NCI-H2029 treated with DMSO at 0.1 percent for 48 hours (cell line): ENCODE data around the gene FCRLB.
"Not testable (repeated sequence)": the region's sequence is repeated elsewhere in the genome, so short reads cannot be mapped to it uniquely, and the experiment has no call there.

ENCODE experiments used
- DNase-seq: peaks from one replicate; lab custom pipeline; 2025; lab: John Stamatoyannopoulos, UW

The FCRLB gene

GRCh38 chr1:161720956-161721737 is at the start of gene FCRLB:
TSS of gene FCRLB (plus strand) at chr1:161721544. CDS start at chr1:161722673, 1,129 bp downstream.
- no peak for DNase-seq

- not testable (repeated sequence) for DNase-seq
These were observed 47.9 kb upstream of the FCRLB start for GRCh38 chr1:161673437-161673836.

GRCh38 chr1:161674447-161674846 is 46.9 kb upstream of the FCRLB start:
- DNase-seq: not testable (repeated sequence)

- DNase-seq: not testable (repeated sequence)
These were observed 46.4 kb upstream of the FCRLB start for GRCh38 chr1:161674908-161675307.

- DNase-seq: no peak
These were observed 44.9 kb upstream of the FCRLB start for GRCh38 chr1:161676441-161676840.

- no peak for DNase-seq
These were observed 44.2 kb upstream of the FCRLB start for GRCh38 chr1:161676958-161677689.

- no peak for DNase-seq
These were observed 42.8 kb upstream of the FCRLB start for GRCh38 chr1:161678500-161678899.

GRCh38 chr1:161681879-161682278 is 39.5 kb upstream of the FCRLB start:
- DNase-seq: no peak

GRCh38 chr1:161688946-161689345 is 32.4 kb upstream of the FCRLB start:
- DNase-seq: no peak

GRCh38 chr1:161691846-161692245 is 29.5 kb upstream of the FCRLB start:
- no peak for DNase-seq

GRCh38 chr1:161693020-161693712 is 28.2 kb upstream of the FCRLB start:
- not testable (repeated sequence) for DNase-seq

GRCh38 chr1:161698302-161698701 is 23.0 kb upstream of the FCRLB start:
- DNase-seq: not testable (repeated sequence)

- no peak for DNase-seq
These were observed 19.1 kb upstream of the FCRLB start for GRCh38 chr1:161702250-161702649.

- DNase-seq: no peak
These were observed 15.8 kb upstream of the FCRLB start for GRCh38 chr1:161705537-161705936.

GRCh38 chr1:161706113-161706481 is 15.2 kb upstream of the FCRLB start:
- no peak for DNase-seq

- no peak for DNase-seq
These were observed 14.6 kb upstream of the FCRLB start, which contains the start of gene FCRLA for GRCh38 chr1:161706482-161707347. TSS of gene FCRLA (plus strand) at chr1:161707229. CDS start at chr1:161707265, 36 bp downstream.

- DNase-seq: no peak
These were observed 13.8 kb upstream of the FCRLB start for GRCh38 chr1:161707503-161707902.

GRCh38 chr1:161709373-161709772 is 12.0 kb upstream of the FCRLB start:
- no peak for DNase-seq

GRCh38 chr1:161710560-161710959 is 10.8 kb upstream of the FCRLB start:
- DNase-seq: no peak

GRCh38 chr1:161718559-161719324 is 2.6 kb upstream of the FCRLB start:
- DNase-seq: no peak

GRCh38 chr1:161719325-161719611 is 2.1 kb upstream of the FCRLB start:
- no peak for DNase-seq
